Measurements from ENCODE around the gene ATP6V0C.
A peak's percentile ranks its signal among the peaks of the same experiment; 100 is the strongest.
"Not testable (repeated sequence)": the region's sequence is repeated elsewhere in the genome, so short reads cannot be mapped to it uniquely, and the experiment has no call there.

Gene ATP6V0C

GRCh38 chr16:2529961-2530628 lies 16.3 kb downstream of the ATP6V0C start:
- DNase-seq, result no peak

GRCh38 chr16:2530629-2531318 lies 17.0 kb downstream of the ATP6V0C start:
- no peak for DNase-seq

DNA sequence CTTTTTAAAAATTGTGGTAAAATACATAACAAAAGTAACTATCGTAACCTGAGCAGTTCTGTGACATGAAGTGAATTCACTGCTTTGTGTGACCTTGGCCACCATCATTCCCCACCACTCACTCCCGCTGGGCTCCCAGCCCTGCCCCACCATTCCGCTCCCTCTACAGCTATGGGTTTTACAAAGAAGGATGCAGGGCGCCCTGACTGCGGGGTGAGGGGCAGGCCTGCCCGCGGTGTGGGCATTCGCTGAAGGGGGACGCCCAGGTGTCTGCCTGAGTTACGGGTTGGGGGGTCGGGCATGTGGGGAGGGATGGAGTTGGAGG lies 17.6 kb downstream of the ATP6V0C start, which contains the start of gene CEMP1:
CEMP1 (minus strand) TSS at position 38 of the 325 bp plus-strand sequence. CDS start 335 bp downstream, outside the sequence.
- DNase-seq, result no peak

GRCh38 chr16:2531696-2532493 lies 18.1 kb downstream of the ATP6V0C start:
- DNase-seq, result peak; percentile 93

GRCh38 chr16:2532494-2533141 lies 18.9 kb downstream of the ATP6V0C start:
- DNase-seq, result no peak

DNA sequence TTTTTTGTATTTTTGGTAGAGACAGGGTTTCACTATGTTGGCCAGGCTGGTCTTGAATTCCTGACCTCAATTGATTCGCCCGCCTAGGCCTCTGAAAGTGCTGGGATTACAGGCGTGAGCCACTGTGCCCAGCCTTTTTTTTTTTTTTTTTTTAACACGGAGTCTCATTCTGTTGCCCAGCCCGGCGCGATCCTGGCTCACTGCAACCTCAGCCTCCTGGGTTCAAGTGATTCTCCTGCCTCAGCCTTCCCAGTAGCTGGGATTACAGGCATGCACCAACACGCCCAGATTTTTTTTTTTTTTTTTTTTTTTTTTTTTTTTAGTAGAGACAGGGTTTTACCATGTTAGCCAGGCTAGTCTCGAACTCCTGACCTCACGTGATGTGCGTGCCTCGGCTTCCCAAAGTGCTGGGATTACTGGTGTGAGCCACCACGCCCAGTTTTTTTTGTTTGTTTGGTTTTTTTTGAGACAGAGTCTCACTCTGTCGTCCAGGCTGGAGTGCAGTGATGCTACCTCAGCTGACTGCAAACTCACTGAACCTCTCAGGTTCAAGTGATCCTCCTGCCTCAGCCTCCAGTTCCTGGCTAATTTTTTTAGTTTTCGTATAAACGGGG lies 19.5 kb downstream of the ATP6V0C start:
- DNase-seq, result not testable (repeated sequence)

DNA sequence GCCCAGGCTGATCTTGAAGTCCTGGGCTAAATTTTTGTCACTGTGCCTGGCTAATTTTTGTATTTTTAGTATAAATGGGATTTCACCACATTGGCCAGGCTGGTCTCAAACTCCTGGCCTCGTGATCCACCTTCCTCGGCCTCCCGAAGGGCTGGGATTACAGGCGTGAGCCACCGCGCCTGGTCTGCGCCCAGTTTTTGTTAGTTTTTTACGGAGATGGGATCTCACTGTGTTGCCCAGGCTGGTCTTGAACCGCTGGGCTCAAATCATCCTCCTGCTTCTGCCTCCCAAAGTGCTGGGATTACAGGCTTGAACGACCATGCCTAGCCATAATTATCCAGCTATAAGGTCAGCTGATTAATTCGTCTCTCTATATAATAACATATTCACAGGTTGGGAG lies 20.2 kb downstream of the ATP6V0C start:
- DNase-seq, result no peak

DNA sequence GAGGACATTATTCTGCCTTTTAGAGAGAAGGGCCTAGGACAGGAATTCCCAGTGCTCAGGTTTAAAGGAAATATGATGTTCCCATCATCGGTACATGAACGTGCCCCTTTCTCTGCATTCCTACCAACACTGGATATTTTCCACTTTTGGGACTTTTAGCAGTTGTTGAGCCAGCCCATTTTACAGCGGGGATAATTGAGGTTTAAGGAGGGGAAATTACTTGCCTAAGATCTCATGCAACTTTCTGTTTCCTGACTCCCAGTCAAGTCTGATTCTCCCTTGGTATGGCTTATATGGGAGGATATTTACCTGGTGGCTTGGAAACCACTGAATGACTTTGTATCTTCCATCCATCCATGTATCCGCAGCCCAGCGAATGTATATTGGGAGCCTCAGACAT lies 20.6 kb downstream of the ATP6V0C start:
- not testable (repeated sequence) for DNase-seq

DNA sequence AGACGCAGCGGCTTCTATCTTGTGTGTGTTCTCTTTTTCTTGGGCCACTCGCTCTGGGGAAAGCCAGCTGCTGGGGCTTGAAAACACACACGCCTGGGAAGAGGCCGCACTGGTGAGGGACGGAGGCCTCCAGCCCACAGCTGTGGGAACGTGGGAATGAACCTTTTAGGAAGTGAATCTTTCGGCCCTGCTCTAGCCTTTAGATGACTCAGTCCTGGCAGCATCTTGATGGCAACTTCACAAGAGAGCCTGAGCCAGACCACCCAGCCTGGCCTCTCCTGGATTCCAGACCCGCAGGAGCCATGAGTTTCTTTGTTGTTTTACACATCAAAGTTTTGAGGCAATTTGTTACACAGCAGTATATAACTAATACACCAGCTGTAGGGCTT lies 21.9 kb downstream of the ATP6V0C start:
- DNase-seq, result no peak

GRCh38 chr16:2537451-2538379 lies 24.0 kb downstream of the ATP6V0C start, which contains the start of gene PDPK1:
PDPK1 (plus strand) TSS chr16:2538021; CDS start chr16:2538113, 92 bp downstream.
- peak; percentile 86 for DNase-seq

GRCh38 chr16:2539192-2539844 lies 25.6 kb downstream of the ATP6V0C start:
- not testable (repeated sequence) for DNase-seq

DNA sequence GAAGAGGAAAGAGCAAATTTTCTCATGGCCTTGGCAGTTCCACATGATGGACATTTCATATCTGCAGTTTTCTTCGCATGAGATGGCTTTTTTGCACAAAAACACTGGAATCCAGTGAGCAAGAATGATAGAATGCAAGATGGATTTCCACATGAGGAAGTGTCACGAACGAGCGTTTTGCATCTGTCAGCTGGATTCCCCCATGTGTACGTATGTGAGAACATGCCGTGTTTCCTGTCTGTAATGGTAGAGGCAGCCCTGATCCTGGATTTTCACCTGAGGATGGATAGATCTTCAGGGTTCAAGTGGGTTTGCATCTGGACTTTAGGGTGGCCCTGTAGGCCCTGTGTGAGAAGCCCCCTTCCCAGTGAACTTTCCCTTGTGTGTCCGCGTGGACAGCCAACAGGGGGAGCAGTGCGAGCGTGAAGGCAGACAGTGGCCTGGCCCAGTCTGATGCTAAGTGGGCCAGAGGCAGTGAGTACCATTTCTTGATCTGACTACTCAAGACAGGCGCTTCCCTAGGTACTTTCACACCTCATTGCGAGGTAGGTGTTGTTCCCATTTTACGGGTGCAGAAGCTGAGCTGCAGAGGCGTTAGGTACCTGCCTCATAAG lies 26.2 kb downstream of the ATP6V0C start:
- DNase-seq, result not testable (repeated sequence)

DNA sequence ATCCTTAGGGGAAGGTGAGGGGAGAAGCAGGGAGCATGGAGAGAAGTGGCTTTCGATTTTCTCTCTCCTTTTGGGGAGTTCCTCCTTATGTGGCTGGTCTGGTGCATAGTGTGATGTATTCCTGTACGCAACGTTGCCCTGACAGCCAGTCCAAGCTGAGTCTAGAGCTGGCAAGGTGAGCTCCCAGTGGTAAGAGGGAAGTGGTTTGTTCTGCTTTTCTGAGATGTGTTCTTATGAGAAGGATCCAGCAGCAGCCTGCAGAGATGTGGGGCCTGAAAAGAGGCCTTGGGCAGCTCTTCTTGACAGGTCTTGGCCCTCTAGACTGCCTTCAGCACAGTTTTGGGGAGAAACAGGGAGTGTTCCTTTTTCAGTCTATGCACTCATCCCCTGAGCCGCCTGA lies 27.2 kb downstream of the ATP6V0C start:
- DNase-seq, result not testable (repeated sequence)

- DNase-seq, result not testable (repeated sequence)
Observed at GRCh38 chr16:2541409-2541808, 27.7 kb downstream of the ATP6V0C start.

DNA sequence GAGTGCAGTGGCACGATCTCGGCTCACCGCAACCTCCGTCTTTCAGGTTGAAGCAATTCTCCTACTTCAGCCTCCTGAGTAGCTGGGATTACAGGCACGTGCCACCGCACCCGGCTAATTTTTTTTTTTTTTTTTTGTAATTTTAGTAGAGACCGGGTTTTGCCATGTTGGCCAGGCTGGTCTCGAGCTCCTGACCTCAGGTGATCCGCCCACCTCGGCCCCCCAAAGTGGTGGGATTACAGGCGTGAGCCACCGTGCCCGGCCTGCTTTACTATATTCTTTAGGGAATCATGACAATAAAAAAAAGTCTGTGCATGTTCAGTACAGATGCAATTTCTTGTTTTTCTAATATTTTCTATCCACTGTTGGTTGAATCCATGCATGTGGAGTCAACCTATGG lies 30.0 kb downstream of the ATP6V0C start:
- not testable (repeated sequence) for DNase-seq

DNA sequence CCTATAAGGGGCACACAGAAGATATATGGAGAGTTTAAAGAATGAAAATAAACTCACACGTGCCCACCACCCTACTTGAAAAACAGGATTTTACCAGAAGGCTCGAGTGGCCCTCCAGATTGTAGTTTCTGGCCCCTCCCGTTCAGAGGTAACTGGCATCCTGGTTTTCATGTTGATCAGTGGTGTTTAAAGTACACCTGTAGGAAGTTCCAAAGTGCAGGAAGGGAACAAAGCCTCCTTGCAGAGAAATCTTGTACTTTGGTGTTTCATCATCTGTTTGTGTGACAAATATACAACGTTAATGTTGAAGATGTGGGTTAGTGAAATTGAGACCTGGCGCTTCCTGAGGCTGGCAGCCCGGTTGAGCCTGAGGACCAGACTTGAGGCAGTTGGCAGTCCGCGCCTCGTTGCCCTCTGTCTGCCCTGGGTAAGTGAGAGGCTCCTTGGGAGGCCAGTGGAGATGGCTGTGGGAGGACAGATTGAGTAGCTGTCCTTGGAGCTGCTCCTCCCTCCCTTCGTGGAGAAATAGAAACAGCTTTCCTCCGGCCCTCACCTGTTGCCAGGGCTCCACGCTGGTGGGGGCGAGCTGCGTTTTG lies 36.6 kb downstream of the ATP6V0C start:
- not testable (repeated sequence) for DNase-seq

DNA sequence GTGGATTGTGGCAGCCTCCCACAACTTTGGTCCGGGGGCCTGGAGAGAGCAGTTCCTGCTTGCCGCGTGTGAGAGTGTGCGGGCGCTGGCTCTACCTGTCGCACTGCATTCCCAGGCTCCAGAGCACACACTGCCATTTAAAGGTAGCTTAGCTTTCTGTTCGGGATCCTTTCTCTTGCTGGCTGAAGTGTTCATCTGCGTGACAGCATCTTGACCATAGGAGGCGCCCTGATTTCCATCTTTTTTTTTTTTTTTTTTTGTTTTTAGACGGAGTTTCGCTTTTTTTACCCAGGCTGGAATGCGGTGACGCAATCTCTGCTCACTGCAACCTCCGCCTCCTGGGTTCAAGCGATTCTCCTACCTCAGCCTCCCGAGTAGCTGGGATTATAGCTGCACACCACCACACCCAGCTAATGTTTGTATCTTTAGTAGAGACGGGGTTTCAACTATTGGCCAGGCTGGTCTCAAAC lies 37.7 kb downstream of the ATP6V0C start:
- not testable (repeated sequence) for DNase-seq

- not testable (repeated sequence) for DNase-seq
Observed at GRCh38 chr16:2554709-2555425, 41.1 kb downstream of the ATP6V0C start.

GRCh38 chr16:2557150-2557549 lies 43.4 kb downstream of the ATP6V0C start:
- DNase-seq, result not testable (repeated sequence)

All from activated T-cell treated with anti-CD3 and anti-CD28 coated beads for 4 hours (primary cell).